Tibial artery (tissue), 4 donors: ENCODE data around the gene S100A6.

ENCODE experiments used
- DNase-seq, 2 donors: peaks; one replicate each; pipeline ENCODE4 v3.0.0-alpha.2; 2019
- H3K27ac ChIP-seq, 2 donors: fragments of 200-600 bp; sonication (generic) in 1 of 2; 1 replicate in 1 of 2; 2 replicates in 1 of 2; pipeline ENCODE4 v1.5.1; 2018 to 2019; ENCODE audit warnings: mild to moderate bottlenecking in 1 of 2
- H3K27me3 ChIP-seq, 2 donors: fragments of 200-600 bp; sonication (generic) in 1 of 2; one replicate each; pipeline versions ENCODE4 v1.5.1 to v1.6.0; 2016 to 2019
- H3K36me3 ChIP-seq, 3 donors: fragments of 200-600 bp; sonication (generic) in 2 of 3; one replicate each; pipeline ENCODE4 v1.5.1; 2016 to 2019; ENCODE audit warnings: mild to moderate bottlenecking in 2 of 3
- H3K4me1 ChIP-seq, 4 donors: fragments of 200-600 bp; sonication (generic) in 2 of 4; 1 replicate in 3 of 4; 2 replicates in 1 of 4; pipeline ENCODE4 v1.5.1; 2016 to 2019
- H3K4me3 ChIP-seq, 2 donors: fragments of 200-600 bp; sonication (generic) in 1 of 2; 1 replicate in 1 of 2; 2 replicates in 1 of 2; pipeline ENCODE4 v1.5.1; 2018 to 2019; ENCODE audit warnings: mild to moderate bottlenecking in 2 of 2
- H3K9me3 ChIP-seq, 3 donors: fragments of 200-600 bp; sonication (generic) in 1 of 3; one replicate each; pipeline ENCODE4 v1.5.1; 2016 to 2019
- CTCF ChIP-seq, 2 experiments: fragments of 200-600 bp in 1 of 2; fragments of 450-650 bp in 1 of 2; IDR thresholded peaks; one replicate each; pipeline ENCODE4 v1.5.1; 2017 to 2019; ENCODE audit warnings: antibody characterized with exemption in 2 of 2, mild to moderate bottlenecking in 1 of 2, moderate library complexity in 1 of 2
- intact Hi-C: fragments of 100-400 bp; cut with DNase I; formaldehyde crosslinking; loops from one replicate; pipeline ENCODE4 v1.15.0; 2023; ENCODE audit warnings: low total_unique reads

The S100A6 gene

DNA sequence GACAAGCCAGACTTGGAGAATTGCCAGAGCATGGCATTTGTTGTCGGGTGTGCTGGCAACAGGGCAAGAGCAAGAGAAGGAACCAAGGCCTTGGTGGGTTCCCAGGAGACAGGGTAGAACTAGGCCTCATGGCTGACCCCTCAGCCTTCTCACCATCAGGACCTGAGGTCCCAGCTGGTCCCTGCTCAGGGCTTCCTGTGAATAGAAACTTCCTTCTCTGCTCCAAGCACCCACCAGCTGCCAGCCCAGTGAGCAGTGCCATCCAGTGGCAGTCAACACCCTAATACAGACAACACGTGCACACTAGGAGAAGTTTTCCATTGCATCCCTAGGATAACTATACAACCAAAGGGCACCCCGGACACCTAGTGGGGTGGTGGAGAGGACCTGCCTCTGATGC, 22.8 kb downstream of the S100A6 start:
- no peak for DNase-seq
- TF ChIP-seq CTCF (IDR thresholded peaks at IDR 0.05): no peak

DNA sequence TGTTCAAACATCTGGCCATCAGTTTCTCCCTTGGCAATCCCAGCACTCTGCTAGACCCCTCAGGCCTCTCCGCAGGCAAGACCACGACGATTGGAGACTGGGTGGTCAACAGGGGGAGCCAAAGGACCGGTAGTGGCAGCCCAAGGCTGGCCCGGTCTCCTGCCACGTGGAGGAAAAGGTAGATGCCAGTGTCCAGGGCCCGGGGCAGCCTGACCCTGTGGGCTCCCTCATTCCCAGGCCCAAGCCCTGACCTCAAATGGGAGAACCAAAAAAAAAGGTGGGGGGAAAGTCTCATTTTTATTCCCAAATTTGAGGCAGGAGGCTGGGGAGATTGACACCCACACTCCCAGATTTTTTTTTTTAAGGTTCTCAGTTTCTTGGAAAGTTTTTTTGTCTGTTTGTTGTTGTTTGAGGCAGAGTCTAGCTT, 24.8 kb downstream of the S100A6 start:
- intact Hi-C loops: loop anchor here (2.0 to 10.0 kb wide), 2 partner anchors 58 to 234 kb away; no protein-coding TSS in a partner anchor
- H3K4me3 ChIP-seq: no peak overlapping the region
- no peaks in the 10 kb centered on the region for H3K9me3 ChIP-seq
- no peaks in the 10 kb centered on the region for H3K27me3 ChIP-seq
- H3K27ac ChIP-seq: peak overlapping the region in 1 of 2 donors; percentile 20
- H3K4me1 ChIP-seq: peaks cover 10 to 32% (median 24%) of the 10 kb centered on the region in 4 donors
- no peaks in the 10 kb centered on the region for H3K36me3 ChIP-seq
- peak; percentile 74 to 87 for DNase-seq
- TF ChIP-seq CTCF (IDR thresholded peaks at IDR 0.05): peak; percentile 91 to 94

More for the DNA sequence above, 22.8 kb downstream of the S100A6 start:
- Histone ChIP-seq H3K9me3 (no peaks in the 10 kb centered on the region), H3K4me3 (no peak overlapping the region), H3K36me3 (no peaks in the 10 kb centered on the region), H3K27ac (no peak overlapping the region), H3K27me3 (no peaks in the 10 kb centered on the region), H3K4me1 (peaks cover 0 to 13% (median 4%) of the 10 kb centered on the region in 4 donors)
- intact Hi-C loops: loop anchor here (10.0 kb wide), 1 partner anchor 232 kb away; no protein-coding TSS in a partner anchor

DNA sequence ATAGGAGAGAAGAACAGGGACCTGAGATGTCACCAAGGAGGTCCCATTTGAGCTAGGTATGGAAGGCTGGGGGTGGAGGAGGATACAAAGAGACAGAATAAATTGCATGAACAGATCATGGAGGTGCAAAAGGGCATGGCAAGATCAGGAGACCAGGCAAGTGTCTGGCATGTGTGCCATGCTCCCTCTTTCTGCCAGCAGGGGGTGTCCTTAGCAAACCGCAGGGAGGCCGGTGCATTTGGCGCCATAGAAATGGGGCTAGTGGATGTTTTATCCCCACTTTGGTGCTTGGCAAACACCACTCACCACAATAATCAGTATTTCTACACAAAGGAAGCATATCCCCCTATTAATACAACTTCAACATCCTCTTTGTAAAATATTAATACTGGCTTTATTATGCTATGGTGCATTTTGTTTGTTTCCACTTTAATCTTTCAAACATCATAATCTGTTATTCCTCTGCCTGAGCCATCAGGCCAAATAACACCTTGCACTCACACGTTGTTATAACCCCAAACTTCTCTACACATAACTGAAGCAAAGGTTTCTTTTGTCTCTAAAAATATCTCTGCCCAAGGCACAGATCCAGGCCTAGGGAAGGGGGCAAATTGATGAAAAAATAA, 25.9 kb downstream of the S100A6 start:
- Histone ChIP-seq H3K36me3 (no peaks in the 10 kb centered on the region), H3K4me1 (peaks cover 10 to 34% (median 25%) of the 10 kb centered on the region in 4 donors), H3K27me3 (no peaks in the 10 kb centered on the region), H3K27ac (no peak overlapping the region), H3K9me3 (no peaks in the 10 kb centered on the region), H3K4me3 (no peak overlapping the region)
- intact Hi-C loops: loop anchor here (2.0 to 10.0 kb wide), 3 partner anchors 59 to 235 kb away; partner anchors contain the start of gene S100A14
- peak; percentile 37 to 45 for TF ChIP-seq CTCF (IDR thresholded peaks at IDR 0.05)
- no peak for DNase-seq

- DNase-seq: no peak
- no peak for TF ChIP-seq CTCF (IDR thresholded peaks at IDR 0.05)
- H3K4me1 ChIP-seq: peaks cover 10 to 34% (median 25%) of the 10 kb centered on the region in 4 donors
- no peaks in the 10 kb centered on the region for H3K36me3 ChIP-seq
- H3K9me3 ChIP-seq: no peaks in the 10 kb centered on the region
- no peak overlapping the region for H3K4me3 ChIP-seq
- intact Hi-C loops: loop anchor here (5.0 kb wide), 1 partner anchor 108 kb away; the partner anchor contains the start of gene S100A14
- H3K27ac ChIP-seq: no peak overlapping the region
- no peaks in the 10 kb centered on the region for H3K27me3 ChIP-seq
Observed at GRCh38 chr1:153509036-153509435, 26.8 kb downstream of the S100A6 start.

- H3K27ac ChIP-seq: peak overlapping the region; percentile 81 to 82
- H3K4me3 ChIP-seq: no peak overlapping the region
- H3K9me3 ChIP-seq: no peaks in the 10 kb centered on the region
- H3K4me1 ChIP-seq: peaks cover 10 to 34% (median 25%) of the 10 kb centered on the region in 4 donors
- DNase-seq: no peak
- no peaks in the 10 kb centered on the region for H3K27me3 ChIP-seq
- TF ChIP-seq CTCF (IDR thresholded peaks at IDR 0.05): no peak
- H3K36me3 ChIP-seq: no peaks in the 10 kb centered on the region
- intact Hi-C loops: loop anchor here (5.0 kb wide), 1 partner anchor 109 kb away; the partner anchor contains the start of gene S100A14
Observed at GRCh38 chr1:153507926-153508583, 27.7 kb downstream of the S100A6 start.
